ENCODE measurements around the gene LRRFIP2. TPM values are rescaled to one million over a fixed set of nuclear protein-coding genes. Genes with fewer than 3 reads are reported as not detected.

The LRRFIP2 gene
- total RNA-seq, 4 donors from 2014 or later, result 152 to 166 (median 152) TPM

- no peak overlapping the region for H3K27ac ChIP-seq
- H3K27me3 ChIP-seq, result no peaks in the 10 kb centered on the region
- peaks cover 0 to 28% (median 0%) of the 10 kb centered on the region in 3 donors for H3K36me3 ChIP-seq
- H3K9me3 ChIP-seq, result no peaks in the 10 kb centered on the region
- TF ChIP-seq POLR2A (IDR thresholded peaks at IDR 0.05) (no peak), CTCF (IDR thresholded peaks at IDR 0.05) (no peak)
- no peak overlapping the region for H3K4me3 ChIP-seq
- no peaks in the 10 kb centered on the region for H3K4me1 ChIP-seq
- no peak for DNase-seq
Observed at GRCh38 chr3:37155782-37156181, 18.6 kb downstream of the LRRFIP2 start.

GRCh38 chr3:37154668-37155314, 19.6 kb downstream of the LRRFIP2 start:
- DNase-seq, result no peak
- no peaks in the 10 kb centered on the region for H3K9me3 ChIP-seq
- H3K36me3 ChIP-seq, result peaks cover 0 to 21% (median 0%) of the 10 kb centered on the region in 3 donors
- no peak overlapping the region for H3K27ac ChIP-seq
- no peaks in the 10 kb centered on the region for H3K4me1 ChIP-seq
- TF ChIP-seq POLR2A (IDR thresholded peaks at IDR 0.05) (no peak), CTCF (IDR thresholded peaks at IDR 0.05) (no peak)
- H3K4me3 ChIP-seq, result no peak overlapping the region
- H3K27me3 ChIP-seq, result no peaks in the 10 kb centered on the region

- Histone ChIP-seq H3K4me3 (no peak overlapping the region), H3K4me1 (peaks cover 0 to 4% (median 0%) of the 10 kb centered on the region in 4 donors), H3K27me3 (no peaks in the 10 kb centered on the region), H3K36me3 (peaks cover 0 to 31% (median 0%) of the 10 kb centered on the region in 3 donors), H3K9me3 (no peaks in the 10 kb centered on the region), H3K27ac (no peak overlapping the region)
- DNase-seq, result no peak
- TF ChIP-seq POLR2A (IDR thresholded peaks at IDR 0.05) (no peak), CTCF (IDR thresholded peaks at IDR 0.05) (no peak)
Observed at GRCh38 chr3:37150621-37151020, 23.8 kb downstream of the LRRFIP2 start.

- no peak for TF ChIP-seq CTCF (IDR thresholded peaks at IDR 0.05)
- TF ChIP-seq POLR2A (IDR thresholded peaks at IDR 0.05), result no peak
- no peaks in the 10 kb centered on the region for H3K9me3 ChIP-seq
Observed at GRCh38 chr3:37149257-37149656, 25.1 kb downstream of the LRRFIP2 start.

GRCh38 chr3:37148208-37148607, 26.2 kb downstream of the LRRFIP2 start:
- H3K4me3 ChIP-seq, result no peak overlapping the region
- no peaks in the 10 kb centered on the region for H3K9me3 ChIP-seq
- peaks cover 0 to 6% (median 2%) of the 10 kb centered on the region in 4 donors for H3K4me1 ChIP-seq
- no peak overlapping the region for H3K27ac ChIP-seq
- DNase-seq, result no peak
- no peak for TF ChIP-seq CTCF (IDR thresholded peaks at IDR 0.05)
- TF ChIP-seq POLR2A (IDR thresholded peaks at IDR 0.05), result no peak
- H3K27me3 ChIP-seq, result no peaks in the 10 kb centered on the region
- H3K36me3 ChIP-seq, result peaks cover 0 to 33% (median 0%) of the 10 kb centered on the region in 3 donors

More at GRCh38 chr3:37149257-37149656, 25.1 kb downstream of the LRRFIP2 start:
- no peak for DNase-seq
- Histone ChIP-seq H3K36me3 (peaks cover 0 to 31% (median 0%) of the 10 kb centered on the region in 3 donors), H3K4me3 (no peak overlapping the region), H3K27me3 (no peaks in the 10 kb centered on the region), H3K4me1 (peaks cover 0 to 6% (median 2%) of the 10 kb centered on the region in 4 donors), H3K27ac (no peak overlapping the region)
